Measurements from ENCODE around the gene TERF2IP. TPM values are rescaled to one million over a fixed set of nuclear protein-coding genes. Genes with fewer than 3 reads are reported as not detected.
A peak's percentile ranks its signal among the peaks of the same experiment; 100 is the strongest.

Gene TERF2IP
- total RNA-seq, 1 donor from 2014 or later = 94.3 TPM

DNA sequence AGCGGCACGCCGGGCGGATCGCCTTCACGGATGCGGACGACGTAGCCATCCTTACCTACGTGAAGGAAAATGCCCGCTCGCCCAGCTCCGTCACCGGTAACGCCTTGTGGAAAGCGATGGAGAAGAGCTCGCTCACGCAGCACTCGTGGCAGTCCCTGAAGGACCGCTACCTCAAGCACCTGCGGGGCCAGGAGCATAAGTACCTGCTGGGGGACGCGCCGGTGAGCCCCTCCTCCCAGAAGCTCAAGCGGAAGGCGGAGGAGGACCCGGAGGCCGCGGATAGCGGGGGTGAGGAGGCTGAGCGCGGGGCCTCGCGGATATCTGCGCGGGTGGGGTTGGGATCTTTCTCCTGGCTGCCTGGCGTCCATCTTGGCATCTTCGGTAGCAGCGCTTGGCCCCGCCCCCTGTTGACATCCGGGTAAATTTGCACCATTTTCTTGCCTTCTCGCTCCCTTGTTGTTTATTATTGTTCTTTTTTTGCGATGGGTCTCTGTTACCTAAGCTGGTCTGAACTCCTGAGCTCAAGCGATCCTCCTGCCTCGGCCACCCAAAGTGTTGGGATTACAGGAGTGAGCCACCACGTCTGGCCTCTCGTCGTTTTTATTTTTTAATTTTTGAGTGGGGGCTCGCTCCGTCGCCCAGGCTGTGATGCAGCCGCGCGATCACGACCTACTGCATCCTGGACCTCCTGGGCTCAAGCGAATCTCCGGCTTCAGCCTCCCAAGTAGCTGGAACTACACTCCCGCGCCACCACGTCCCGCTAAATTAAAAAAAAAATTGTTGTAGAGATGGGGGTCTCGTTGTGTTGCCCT lies 898 bp downstream of the TERF2IP start:
- H3K27me3 Mint-ChIP-seq (ENCODE audit: insufficient read depth) = no peaks in the 10 kb centered on the region
- no peaks in the 10 kb centered on the region for H3K9me3 Mint-ChIP-seq
- DNase-seq (ENCODE audit: low spot score) = peak; percentile 79
- intact Hi-C loops (cut with micrococcal nuclease) = loop anchor here (1.0 to 10.0 kb wide), 6 partner anchors 116 to 1564 kb away; partner anchors contain the start of genes GLG1 and PSMD7
- H3K27ac Mint-ChIP-seq = peak overlapping the region; percentile 97
- peaks cover 44% of the 10 kb centered on the region for H3K36me3 Mint-ChIP-seq (ENCODE audit: low read depth)
- H3K4me1 Mint-ChIP-seq (ENCODE audit: low read depth) = peaks cover 61% of the 10 kb centered on the region
- peak overlapping the region; percentile 96 for H3K4me3 Mint-ChIP-seq

DNA sequence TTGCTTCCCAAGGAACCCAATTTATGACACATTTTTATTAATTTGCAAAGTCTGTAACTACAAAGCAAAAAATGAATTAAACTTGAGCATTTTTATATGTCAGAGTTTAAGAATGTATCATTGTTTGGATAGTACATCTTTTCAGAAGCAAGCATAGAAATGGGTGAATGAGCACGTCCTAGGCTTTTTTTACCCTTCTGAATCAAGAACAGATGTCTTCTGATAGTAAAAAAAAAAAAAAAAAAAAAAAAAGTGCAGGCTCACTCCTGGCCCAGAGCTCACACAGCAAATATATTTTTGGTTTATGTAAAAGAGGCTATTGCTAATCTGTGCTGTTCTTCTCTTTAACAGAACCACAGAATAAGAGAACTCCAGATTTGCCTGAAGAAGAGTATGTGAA lies 6.3 kb downstream of the TERF2IP start:
- intact Hi-C loops (cut with micrococcal nuclease) = no loop called here
- peaks cover 49% of the 10 kb centered on the region for H3K36me3 Mint-ChIP-seq (ENCODE audit: low read depth)
- H3K9me3 Mint-ChIP-seq = no peaks in the 10 kb centered on the region
- peaks cover 65% of the 10 kb centered on the region for H3K4me1 Mint-ChIP-seq (ENCODE audit: low read depth)
- DNase-seq (ENCODE audit: low spot score) = no peak
- H3K27ac Mint-ChIP-seq = peak overlapping the region; percentile 18
- H3K27me3 Mint-ChIP-seq (ENCODE audit: insufficient read depth) = no peaks in the 10 kb centered on the region
- no peak overlapping the region for H3K4me3 Mint-ChIP-seq

DNA sequence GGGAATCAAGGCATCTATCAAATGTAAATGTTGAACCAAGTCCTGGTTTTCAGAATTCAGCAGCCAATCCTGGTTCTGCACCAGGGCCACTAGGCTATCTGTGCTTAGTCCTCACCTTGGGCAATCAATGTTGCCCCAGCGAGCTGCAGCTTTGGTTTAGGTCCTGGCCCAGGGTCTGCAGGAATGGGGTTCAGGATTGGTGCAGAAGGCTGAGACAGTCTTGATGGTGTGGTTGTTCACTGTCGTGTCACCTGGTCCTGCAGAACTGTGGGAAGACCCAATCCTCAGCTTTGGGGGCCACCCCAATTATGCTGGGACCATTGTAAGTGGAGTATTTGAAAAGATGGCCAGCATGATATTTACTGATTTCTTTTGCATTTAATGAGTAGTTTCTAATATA lies 10.6 kb downstream of the TERF2IP start:
- no peak overlapping the region for H3K27ac Mint-ChIP-seq
- peaks cover 35% of the 10 kb centered on the region for H3K36me3 Mint-ChIP-seq (ENCODE audit: low read depth)
- no peaks in the 10 kb centered on the region for H3K9me3 Mint-ChIP-seq
- no peak overlapping the region for H3K4me3 Mint-ChIP-seq
- no peak for DNase-seq (ENCODE audit: low spot score)
- no peaks in the 10 kb centered on the region for H3K27me3 Mint-ChIP-seq (ENCODE audit: insufficient read depth)
- H3K4me1 Mint-ChIP-seq (ENCODE audit: low read depth) = peaks cover 28% of the 10 kb centered on the region
- intact Hi-C loops (cut with micrococcal nuclease) = no loop called here

DNA sequence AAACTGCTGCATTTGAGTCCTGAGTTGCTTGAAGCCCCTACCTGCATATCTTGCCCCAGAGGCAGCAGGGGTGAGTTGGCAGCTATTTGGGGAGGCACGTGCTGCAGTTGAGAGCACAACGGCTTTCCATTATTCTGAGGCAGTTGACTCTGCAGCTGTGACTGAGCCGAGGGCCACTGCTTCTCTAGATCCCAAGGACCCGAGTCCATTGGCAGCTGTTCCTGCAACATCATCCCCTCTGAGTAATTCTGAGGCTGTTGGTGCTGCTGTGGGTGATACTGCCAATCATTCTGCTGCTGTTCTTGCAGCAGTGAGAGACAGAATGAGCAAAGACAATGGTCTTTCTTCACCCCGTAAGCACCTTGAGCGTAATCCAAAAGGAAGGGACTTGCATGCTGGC lies 12.7 kb downstream of the TERF2IP start:
- intact Hi-C loops (cut with micrococcal nuclease) = no loop called here
- Mint-ChIP-seq H3K9me3 (no peaks in the 10 kb centered on the region), H3K27ac (no peak overlapping the region), H3K36me3 (ENCODE audit: low read depth) (peaks cover 25% of the 10 kb centered on the region), H3K4me3 (no peak overlapping the region), H3K4me1 (ENCODE audit: low read depth) (peaks cover 15% of the 10 kb centered on the region), H3K27me3 (ENCODE audit: insufficient read depth) (no peaks in the 10 kb centered on the region)
- DNase-seq (ENCODE audit: low spot score) = no peak

GRCh38 chr16:75660726-75661302 lies 13.2 kb downstream of the TERF2IP start:
- Mint-ChIP-seq H3K4me1 (ENCODE audit: low read depth) (peaks cover 15% of the 10 kb centered on the region), H3K27ac (no peak overlapping the region)
- intact Hi-C loops (cut with micrococcal nuclease) = no loop called here

GRCh38 chr16:75667503-75667902 lies 19.9 kb downstream of the TERF2IP start:
- Mint-ChIP-seq H3K27ac (no peak overlapping the region), H3K27me3 (ENCODE audit: insufficient read depth) (no peaks in the 10 kb centered on the region), H3K4me1 (ENCODE audit: low read depth) (no peaks in the 10 kb centered on the region), H3K36me3 (ENCODE audit: low read depth) (no peaks in the 10 kb centered on the region), H3K4me3 (no peak overlapping the region), H3K9me3 (no peaks in the 10 kb centered on the region)
- DNase-seq (ENCODE audit: low spot score) = no peak
- intact Hi-C loops (cut with micrococcal nuclease) = no loop called here

More at GRCh38 chr16:75660726-75661302, 13.2 kb downstream of the TERF2IP start:
- no peak for DNase-seq (ENCODE audit: low spot score)
- H3K36me3 Mint-ChIP-seq (ENCODE audit: low read depth) = peaks cover 23% of the 10 kb centered on the region
- H3K27me3 Mint-ChIP-seq (ENCODE audit: insufficient read depth) = no peaks in the 10 kb centered on the region
- H3K4me3 Mint-ChIP-seq = no peak overlapping the region
- no peaks in the 10 kb centered on the region for H3K9me3 Mint-ChIP-seq

- no peaks in the 10 kb centered on the region for H3K9me3 Mint-ChIP-seq
- intact Hi-C loops (cut with micrococcal nuclease) = no loop called here
These were observed 29.3 kb downstream of the TERF2IP start, which contains the start of gene CPHXL2 for GRCh38 chr16:75676909-75677308. Gene CPHXL2, minus strand, starts transcription at chr16:75677009. Its CDS starts 10 bp downstream, at chr16:75676999.

DNA sequence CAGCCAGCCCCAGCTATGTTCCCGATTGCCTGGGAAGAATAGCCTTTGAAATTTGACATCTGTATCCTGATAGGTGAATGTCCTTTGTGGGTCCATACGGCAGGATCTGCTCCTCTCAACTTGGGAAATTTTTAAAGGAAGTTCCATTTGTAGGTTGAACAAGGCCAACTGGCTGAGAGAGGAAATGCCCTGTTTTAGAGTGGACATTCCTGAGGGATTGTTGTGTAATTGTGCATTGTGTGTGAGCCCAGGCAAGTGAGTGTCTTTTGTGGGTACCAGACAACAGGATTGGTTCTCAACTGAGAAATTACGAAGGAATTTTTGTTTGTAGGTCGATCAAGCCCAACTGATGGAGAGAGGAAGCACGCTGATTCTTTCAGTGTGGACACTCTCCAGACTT lies 31.8 kb downstream of the TERF2IP start:
- intact Hi-C loops (cut with micrococcal nuclease) = no loop called here
- Mint-ChIP-seq H3K9me3 (peaks cover 4% of the 10 kb centered on the region), H3K4me1 (ENCODE audit: low read depth) (no peaks in the 10 kb centered on the region)

More at GRCh38 chr16:75676909-75677308, 29.3 kb downstream of the TERF2IP start, which contains the start of gene CPHXL2:
- Mint-ChIP-seq H3K36me3 (ENCODE audit: low read depth) (no peaks in the 10 kb centered on the region), H3K4me1 (ENCODE audit: low read depth) (no peaks in the 10 kb centered on the region), H3K4me3 (no peak within 1 kb of the TSS), H3K27me3 (ENCODE audit: insufficient read depth) (peaks cover 2% of the 10 kb centered on the region), H3K27ac (no peak within 1 kb of the TSS)
- no peak for DNase-seq (ENCODE audit: low spot score)

DNA sequence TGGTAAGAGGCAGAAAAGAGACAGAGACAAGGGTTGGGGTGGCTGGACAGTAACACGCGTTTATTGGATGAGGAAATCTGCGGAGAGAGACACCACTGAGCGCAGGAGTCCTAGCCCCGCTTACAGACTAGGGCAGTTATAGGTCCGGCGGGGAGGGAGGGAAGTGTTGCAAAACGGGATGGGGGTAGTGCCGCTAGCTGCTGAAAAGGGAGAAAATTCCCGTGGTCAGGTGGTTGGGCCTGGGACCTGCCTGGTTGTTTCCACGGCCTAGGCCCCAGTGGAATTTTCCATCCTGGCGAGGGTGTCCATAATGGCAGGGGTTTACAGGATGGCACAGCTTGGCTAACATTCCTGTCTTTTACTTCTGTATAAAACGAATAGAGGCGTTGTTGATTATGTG lies 34.7 kb downstream of the TERF2IP start:
- no peak overlapping the region for H3K4me3 Mint-ChIP-seq
- peaks cover 4% of the 10 kb centered on the region for H3K27me3 Mint-ChIP-seq (ENCODE audit: insufficient read depth)
- intact Hi-C loops (cut with micrococcal nuclease) = no loop called here
- no peak overlapping the region for H3K27ac Mint-ChIP-seq
- H3K36me3 Mint-ChIP-seq (ENCODE audit: low read depth) = no peaks in the 10 kb centered on the region
- no peak for DNase-seq (ENCODE audit: low spot score)
- no peaks in the 10 kb centered on the region for H3K4me1 Mint-ChIP-seq (ENCODE audit: low read depth)
- H3K9me3 Mint-ChIP-seq = peaks cover 4% of the 10 kb centered on the region

More for the DNA sequence above, 31.8 kb downstream of the TERF2IP start:
- DNase-seq (ENCODE audit: low spot score) = no peak
- Mint-ChIP-seq H3K27ac (no peak overlapping the region), H3K4me3 (no peak overlapping the region), H3K27me3 (ENCODE audit: insufficient read depth) (peaks cover 2% of the 10 kb centered on the region), H3K36me3 (ENCODE audit: low read depth) (no peaks in the 10 kb centered on the region)

- intact Hi-C loops (cut with micrococcal nuclease) = no loop called here
- Mint-ChIP-seq H3K27ac (no peak overlapping the region), H3K36me3 (ENCODE audit: low read depth) (no peaks in the 10 kb centered on the region), H3K4me3 (no peak overlapping the region), H3K4me1 (ENCODE audit: low read depth) (no peaks in the 10 kb centered on the region), H3K27me3 (ENCODE audit: insufficient read depth) (peaks cover 7% of the 10 kb centered on the region), H3K9me3 (peaks cover 4% of the 10 kb centered on the region)
- DNase-seq (ENCODE audit: low spot score) = no peak
These were observed 39.8 kb downstream of the TERF2IP start for GRCh38 chr16:75687361-75687760.

GRCh38 chr16:75695708-75696107 lies 48.1 kb downstream of the TERF2IP start:
- no peak overlapping the region for H3K4me3 Mint-ChIP-seq
- no peaks in the 10 kb centered on the region for H3K36me3 Mint-ChIP-seq (ENCODE audit: low read depth)
- no peak for DNase-seq (ENCODE audit: low spot score)
- H3K27me3 Mint-ChIP-seq (ENCODE audit: insufficient read depth) = peaks cover 3% of the 10 kb centered on the region
- intact Hi-C loops (cut with micrococcal nuclease) = no loop called here
- H3K9me3 Mint-ChIP-seq = no peaks in the 10 kb centered on the region
- no peaks in the 10 kb centered on the region for H3K4me1 Mint-ChIP-seq (ENCODE audit: low read depth)
- no peak overlapping the region for H3K27ac Mint-ChIP-seq

DNA sequence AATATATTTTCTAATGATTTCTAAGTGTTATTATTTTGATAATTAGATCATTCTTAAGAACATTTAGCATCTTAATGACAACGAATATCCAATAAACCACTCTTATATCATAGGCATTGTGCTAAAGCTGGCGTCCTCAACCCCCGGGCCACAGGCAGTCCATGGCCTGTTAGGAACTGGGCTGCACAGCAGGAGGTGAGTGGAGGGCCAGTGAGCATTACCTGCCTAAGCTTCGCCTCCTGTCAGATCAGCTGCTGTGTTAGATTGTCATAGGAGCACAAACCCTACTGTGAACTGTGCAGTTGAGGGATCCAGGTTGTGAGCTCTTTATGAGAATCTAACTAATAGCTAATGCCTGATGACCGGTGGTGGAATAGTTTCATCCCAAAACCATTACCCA lies 50.0 kb downstream of the TERF2IP start:
- intact Hi-C loops (cut with micrococcal nuclease) = no loop called here
- H3K27me3 Mint-ChIP-seq (ENCODE audit: insufficient read depth) = no peaks in the 10 kb centered on the region
- DNase-seq (ENCODE audit: low spot score) = no peak
- H3K9me3 Mint-ChIP-seq = no peaks in the 10 kb centered on the region
- H3K27ac Mint-ChIP-seq = no peak overlapping the region
- H3K4me1 Mint-ChIP-seq (ENCODE audit: low read depth) = no peaks in the 10 kb centered on the region
- H3K36me3 Mint-ChIP-seq (ENCODE audit: low read depth) = no peaks in the 10 kb centered on the region
- H3K4me3 Mint-ChIP-seq = no peak overlapping the region

DNA sequence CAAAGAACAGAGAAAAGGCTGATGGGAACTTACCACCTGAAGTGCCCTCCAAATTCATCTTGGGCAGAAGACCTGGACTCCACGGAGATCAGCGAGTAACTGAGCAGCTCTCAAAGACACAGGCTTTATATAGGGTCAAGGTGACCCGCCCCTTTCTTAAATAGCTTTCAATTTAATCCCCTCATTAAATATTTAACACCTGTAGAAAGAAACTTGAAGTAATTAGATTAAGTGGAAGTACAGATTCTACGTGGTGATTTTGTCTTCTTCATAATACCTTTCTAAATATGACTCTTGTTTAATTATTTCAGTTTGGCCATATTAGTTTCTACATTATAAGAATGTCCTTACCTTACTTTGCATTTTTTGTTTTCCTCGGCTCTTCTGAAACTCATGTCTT lies 53.8 kb downstream of the TERF2IP start, which contains the start of gene DUXB:
Gene DUXB, minus strand, starts transcription at position 101 of the 400 bp plus-strand sequence. Its CDS starts 43 bp downstream, at position 58.
- Mint-ChIP-seq H3K27me3 (ENCODE audit: insufficient read depth) (no peaks in the 10 kb centered on the region), H3K27ac (no peak within 1 kb of the TSS), H3K36me3 (ENCODE audit: low read depth) (no peaks in the 10 kb centered on the region), H3K9me3 (no peaks in the 10 kb centered on the region), H3K4me3 (no peak within 1 kb of the TSS), H3K4me1 (ENCODE audit: low read depth) (no peaks in the 10 kb centered on the region)
- intact Hi-C loops (cut with micrococcal nuclease) = no loop called here
- DNase-seq (ENCODE audit: low spot score) = no peak

All from activated T-helper 1 cell treated with anti-CD3 and anti-CD28 coated beads, Interleukin-12 subunit alpha, Interleukin-12 subunit beta, Interleukin-2, Interleukin-4 antibody, amounts not matched to agents 30 ng/mL and 10 ng/mL and 1 ng/mL, durations not matched to agents 14 hours and 24 hours and 36 hours (primary cell).